NCI-H2081 (cell line): ENCODE measurements around the gene PRPF40A.
A peak's percentile ranks its signal among the peaks of the same experiment; 100 is the strongest.
"Not testable (repeated sequence)": the region's sequence is repeated elsewhere in the genome, so short reads cannot be mapped to it uniquely, and the experiment has no call there.

ENCODE experiments used
- DNase-seq, 2 experiments: peaks; one replicate each; lab custom pipeline; 2025; lab: John Stamatoyannopoulos, UW

Gene PRPF40A

DNA sequence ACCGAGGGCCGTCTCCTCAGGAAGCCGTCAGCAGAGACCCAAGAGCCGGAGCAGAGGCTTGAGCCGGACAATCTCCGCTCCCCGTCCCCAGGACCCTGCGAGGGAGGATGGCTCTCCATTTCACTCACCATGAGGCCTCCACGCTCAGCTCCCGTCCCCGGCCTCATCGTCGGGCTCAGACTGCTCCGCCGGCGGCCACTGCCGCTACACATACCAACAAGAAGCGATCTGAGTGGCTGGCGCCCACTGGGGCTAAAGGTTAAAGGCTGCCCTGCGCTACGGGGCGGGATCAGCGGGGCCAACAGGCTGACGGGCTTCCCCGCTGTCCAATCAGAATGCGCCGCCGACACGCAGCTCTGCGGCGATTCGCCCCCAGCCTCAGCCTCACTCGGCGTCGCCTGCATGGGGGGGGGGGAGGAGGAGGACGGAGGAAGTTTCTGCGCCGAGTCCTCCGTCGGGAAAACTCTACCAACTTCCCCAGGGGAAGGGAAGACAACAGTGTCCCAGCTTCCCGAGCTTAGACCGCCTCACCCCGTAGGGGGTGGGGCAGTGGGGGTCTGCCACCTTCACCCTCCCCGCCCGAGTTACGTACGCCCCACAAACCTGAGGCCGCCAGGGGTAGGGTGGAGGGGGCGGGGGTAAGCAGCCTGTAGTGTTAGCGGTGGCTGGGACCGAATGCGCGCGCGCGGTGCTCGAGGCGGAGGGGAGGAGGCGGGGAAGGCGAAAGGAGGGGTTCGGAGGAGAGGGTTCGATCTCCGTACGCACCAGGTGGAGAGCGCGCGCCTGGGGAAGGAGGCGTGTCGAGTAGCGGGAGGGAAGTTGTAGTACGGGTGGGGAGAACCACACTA is at the start of gene PRPF40A:
TSS of gene PRPF40A (minus strand) at position 234 of the 848 bp plus-strand sequence. CDS start at position 212, 22 bp downstream.
- peak; percentile 95 to 98 for DNase-seq

- no peak for DNase-seq
Observed at GRCh38 chr2:152766928-152767327, 49.7 kb upstream of the PRPF40A start.

GRCh38 chr2:152763651-152764050 is 46.4 kb upstream of the PRPF40A start:
- no peak for DNase-seq

DNA sequence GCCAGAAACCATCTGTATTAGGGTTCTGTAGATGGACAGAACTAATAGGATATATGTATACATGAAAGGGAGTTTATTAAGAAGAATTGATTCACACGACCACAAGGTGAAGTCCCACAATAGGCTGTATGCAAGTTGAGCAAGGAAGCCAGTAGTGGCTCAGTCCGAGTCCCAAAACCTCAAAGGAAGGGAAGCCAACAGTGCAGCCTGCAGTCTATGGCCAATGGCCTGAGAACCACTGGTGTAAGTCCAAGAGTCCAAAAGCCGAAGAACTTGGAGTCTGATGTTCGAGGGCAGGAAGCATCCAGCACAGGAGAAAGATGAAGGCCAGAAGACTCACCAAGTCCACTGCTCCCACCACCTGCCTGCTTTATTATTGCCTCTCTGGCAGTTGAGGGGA is 45.9 kb upstream of the PRPF40A start:
- not testable (repeated sequence) for DNase-seq

DNA sequence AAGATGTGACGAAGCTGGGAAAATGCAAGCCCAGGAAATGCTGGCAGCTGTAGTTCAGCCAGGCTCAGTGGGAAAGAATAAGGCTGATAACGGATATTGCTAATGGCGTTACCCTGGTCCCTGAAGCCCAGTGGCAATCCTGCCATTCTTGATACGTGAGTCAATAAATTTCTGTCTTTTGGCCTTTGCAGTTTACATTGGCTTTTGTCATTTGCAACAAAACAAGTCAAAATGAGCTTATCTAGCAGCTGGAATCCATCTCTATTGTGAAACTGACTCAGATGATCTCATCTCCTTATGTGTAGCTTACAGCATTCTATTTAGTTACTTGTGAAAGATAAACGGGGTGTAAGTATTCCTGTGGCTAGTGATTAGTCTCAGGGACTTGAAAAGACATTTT is 44.9 kb upstream of the PRPF40A start:
- no peak for DNase-seq

- no peak for DNase-seq
Observed at GRCh38 chr2:152761214-152761613, 44.0 kb upstream of the PRPF40A start.

DNA sequence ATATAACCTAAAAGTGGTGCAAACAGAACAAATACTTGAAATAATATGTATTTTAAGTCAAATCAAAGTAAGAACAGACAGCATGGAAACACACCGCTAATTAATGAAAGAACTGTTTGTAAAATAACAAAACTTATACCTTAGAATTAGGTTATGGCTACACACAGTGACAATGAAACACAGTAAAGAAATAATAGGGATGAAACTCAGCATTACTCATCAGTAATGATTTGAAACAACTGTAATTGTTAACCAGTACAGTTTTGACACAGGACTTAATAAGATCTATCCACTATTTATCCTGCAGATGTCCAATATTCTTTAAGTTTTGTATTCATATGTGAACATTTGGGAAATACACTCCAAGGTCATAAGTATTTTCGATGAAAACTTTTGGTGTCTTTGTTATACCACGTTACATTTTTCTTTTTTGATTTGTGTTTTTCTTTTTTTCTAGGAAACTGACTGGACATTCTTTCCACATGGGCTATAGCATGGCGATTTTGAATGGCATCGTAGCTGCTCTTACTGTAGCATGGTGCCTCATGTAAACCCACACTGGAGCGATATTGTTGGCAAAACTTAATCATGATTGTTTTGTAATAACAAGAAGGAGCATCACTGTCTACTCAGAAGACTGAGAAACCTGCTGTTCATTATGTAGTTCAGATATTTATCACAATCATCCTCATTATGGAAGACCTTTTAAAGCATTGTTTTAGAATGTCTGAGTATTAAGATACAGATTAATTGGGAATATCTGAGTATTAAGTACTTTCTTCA is 42.2 kb upstream of the PRPF40A start:
- DNase-seq: no peak

DNA sequence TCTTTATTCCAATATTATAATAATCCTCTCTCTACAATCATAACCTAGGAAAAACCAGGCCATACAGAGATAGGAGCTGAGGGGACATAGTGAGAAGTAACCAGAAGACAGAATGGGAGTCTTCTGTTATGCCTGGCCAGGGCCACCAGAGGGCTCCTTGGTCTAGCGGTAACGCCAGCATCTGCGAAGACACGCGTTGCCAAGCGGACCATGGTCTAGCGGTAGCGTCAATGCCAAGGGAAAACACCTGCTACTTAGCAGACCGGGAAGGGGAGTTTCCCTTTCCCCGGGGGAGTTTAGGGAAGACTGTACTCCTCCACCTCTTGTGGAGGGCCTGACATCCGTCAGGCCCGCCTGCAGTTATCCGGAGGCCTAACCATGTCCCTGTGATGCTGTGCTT is 37.8 kb upstream of the PRPF40A start:
- no peak for DNase-seq

DNA sequence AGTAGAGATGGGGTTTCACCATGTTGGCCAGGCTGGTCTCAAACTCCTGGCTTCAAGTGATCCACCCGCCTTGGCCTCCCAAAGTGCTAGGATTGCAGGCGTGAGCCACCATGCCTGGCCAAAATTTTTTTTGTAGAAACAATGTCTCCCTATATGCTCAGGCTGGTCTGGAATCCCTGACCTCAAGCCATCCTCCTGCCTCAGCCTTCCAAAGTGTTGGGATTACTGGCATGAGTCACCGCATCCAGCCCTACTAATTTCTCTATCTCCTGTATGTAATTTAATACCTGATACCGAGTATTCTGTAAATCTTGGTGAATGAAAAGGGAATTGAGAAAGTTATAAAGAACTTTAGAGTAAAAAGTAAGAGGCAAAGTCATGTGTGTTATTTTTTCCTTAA is 30.5 kb upstream of the PRPF40A start:
- DNase-seq: not testable (repeated sequence)

- DNase-seq: peak in 1 of 2 experiments; percentile 8
Observed at GRCh38 chr2:152743002-152743401, 25.7 kb upstream of the PRPF40A start.

- peak; percentile 33 to 60 for DNase-seq
Observed at GRCh38 chr2:152740743-152741328, 23.6 kb upstream of the PRPF40A start.

DNA sequence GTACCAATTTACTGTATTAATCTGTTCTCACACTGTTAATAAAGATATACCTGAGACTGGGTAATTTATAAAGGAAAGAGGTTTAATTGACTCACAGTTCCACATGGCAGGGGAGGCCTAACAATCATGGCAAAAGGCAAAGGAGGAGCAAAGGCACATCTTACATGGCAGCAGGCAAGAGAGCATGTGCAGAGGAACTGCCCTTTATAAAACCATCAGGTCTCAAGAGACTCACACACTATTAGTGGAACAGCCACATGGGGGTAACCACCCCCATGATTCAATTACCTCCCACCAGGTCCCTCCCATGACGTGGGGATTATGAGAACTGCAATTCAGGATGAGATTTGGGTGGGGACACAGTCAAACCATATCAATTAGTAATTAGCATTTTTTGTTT is 22.4 kb upstream of the PRPF40A start:
- DNase-seq: not testable (repeated sequence)

DNA sequence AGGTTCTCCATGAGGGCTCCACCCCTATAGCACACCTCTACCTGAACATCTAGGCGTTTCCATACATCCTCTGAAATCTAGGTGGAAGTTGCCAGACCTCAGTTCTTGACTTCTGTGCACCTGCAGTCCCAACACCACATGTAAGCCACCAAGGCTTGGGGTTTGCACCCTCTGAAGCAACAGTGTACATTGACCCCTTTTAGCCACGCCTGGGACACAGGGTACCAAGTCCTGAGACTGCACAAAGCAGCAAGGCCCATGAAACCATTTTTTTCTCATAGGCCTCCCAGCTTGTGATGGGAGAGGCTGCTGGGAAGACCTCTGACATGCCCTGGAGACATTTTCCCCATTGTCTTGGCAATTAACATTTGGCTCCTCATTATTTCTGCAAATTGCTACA is 21.2 kb upstream of the PRPF40A start:
- DNase-seq: no peak

GRCh38 chr2:152737509-152737908 is 20.2 kb upstream of the PRPF40A start:
- DNase-seq: not testable (repeated sequence)

DNA sequence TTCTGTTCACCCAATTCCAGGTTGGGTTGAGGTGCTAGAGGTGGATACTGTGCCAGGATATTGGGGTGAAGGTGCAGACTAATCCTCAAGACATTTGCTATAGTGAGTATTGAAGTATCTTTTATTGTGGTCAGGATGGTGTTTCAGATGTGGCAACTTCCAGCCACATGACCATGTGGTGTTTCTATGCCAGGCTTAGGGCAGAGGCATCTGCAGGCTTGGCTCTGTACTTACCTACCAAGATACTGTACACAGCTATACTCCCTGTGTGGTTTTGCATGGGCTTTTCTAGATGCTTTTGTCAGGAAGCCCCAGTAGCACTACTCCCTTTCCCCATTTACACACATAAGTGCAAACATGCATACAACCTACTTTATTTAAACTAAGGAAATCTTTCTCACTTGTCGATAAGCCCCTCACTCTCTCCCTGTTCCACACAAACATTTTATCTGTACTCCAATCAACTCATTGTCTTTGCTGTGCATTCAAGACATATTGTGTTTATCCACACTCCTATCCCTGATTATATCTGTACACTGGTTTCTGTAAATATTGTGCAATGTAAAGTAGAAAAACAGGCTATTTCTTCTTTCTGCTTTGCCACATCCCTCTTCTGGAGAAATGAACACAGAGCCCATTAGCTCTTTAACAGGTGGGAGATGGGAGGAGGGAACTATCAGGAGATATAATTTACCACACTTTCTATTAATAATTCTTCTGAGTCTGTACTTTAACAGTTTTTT is 13.5 kb upstream of the PRPF40A start:
- DNase-seq: no peak

DNA sequence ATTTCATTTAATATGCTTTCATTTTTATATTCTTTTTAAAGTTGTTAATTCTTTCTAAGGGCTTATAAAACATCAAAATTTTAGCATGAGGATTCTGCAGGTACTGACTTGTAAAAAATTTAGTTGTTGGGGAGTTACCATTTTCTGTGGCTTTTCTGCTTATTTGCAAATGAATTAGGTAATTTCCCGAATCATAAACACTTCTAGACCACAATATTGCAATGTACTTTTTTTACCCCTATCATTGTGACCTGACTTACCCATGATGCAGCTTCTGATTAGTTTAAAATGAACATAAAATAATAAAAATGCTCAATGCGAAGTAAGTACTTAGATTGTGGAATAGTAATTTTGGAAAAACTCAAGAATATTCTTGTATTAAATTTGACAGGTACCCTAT is 12.6 kb upstream of the PRPF40A start:
- DNase-seq: no peak

- DNase-seq: no peak
Observed at GRCh38 chr2:152723918-152724317, 6.7 kb upstream of the PRPF40A start.

DNA sequence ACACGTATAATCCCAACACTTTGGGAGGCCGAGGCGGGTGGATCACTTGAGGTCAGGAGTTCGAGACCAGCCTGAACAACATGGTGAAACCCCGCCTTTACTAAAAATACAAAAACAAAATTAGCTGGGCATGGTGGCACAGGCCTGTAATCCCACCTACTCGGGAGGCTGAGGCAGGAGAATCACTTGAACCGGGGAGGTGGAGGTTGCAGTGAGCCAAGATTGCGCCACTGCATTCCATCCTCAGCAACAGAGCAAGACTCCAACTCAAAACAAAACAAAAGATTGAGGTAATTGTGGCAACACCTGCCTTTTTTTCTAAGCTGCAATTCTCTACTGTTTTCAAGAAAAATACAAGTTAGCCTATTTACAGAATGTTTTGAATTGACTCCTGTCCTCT is 5.4 kb upstream of the PRPF40A start:
- DNase-seq: not testable (repeated sequence)

- DNase-seq: no peak
Observed at GRCh38 chr2:152720794-152721193, 3.5 kb upstream of the PRPF40A start.

GRCh38 chr2:152718909-152719645 is 1.8 kb upstream of the PRPF40A start:
- DNase-seq: peak; percentile 55 to 72
